Measurements from ENCODE around the gene CETN1.

DNA sequence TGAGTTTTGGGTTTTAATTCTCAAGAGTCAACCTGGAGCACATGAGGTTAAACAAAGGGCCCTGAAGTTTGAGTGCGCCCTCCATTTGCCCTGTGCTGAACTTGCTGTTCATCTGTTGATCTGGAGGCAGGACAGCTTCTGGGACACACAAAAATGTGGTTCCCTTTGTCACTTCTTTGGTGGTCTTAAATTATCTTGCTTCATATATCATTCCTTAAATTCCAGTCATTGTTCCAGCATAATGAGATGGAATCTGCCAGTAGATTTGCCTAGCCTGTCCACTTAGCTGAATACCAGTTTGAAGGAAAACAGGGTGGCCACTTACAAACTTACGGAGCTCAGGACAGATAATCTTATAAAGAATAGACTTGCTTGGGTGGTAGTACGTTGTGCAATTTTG lies 916 bp downstream of the CETN1 start:
- TF ChIP-seq ZNF274 (IDR thresholded peaks at IDR 0.05; ENCODE audit: low read depth, low read length) = no peak
- no peak for TF ChIP-seq YY1 (IDR thresholded peaks at IDR 0.05; ENCODE audit: insufficient read depth, insufficient read length)

Data from NT2/D1 (cell line).